Measurements from ENCODE around the gene STK32B.

GRCh38 chr4:5528031-5528436 is 476.8 kb downstream of the STK32B start:
- TF ChIP-seq, protein P1, sequence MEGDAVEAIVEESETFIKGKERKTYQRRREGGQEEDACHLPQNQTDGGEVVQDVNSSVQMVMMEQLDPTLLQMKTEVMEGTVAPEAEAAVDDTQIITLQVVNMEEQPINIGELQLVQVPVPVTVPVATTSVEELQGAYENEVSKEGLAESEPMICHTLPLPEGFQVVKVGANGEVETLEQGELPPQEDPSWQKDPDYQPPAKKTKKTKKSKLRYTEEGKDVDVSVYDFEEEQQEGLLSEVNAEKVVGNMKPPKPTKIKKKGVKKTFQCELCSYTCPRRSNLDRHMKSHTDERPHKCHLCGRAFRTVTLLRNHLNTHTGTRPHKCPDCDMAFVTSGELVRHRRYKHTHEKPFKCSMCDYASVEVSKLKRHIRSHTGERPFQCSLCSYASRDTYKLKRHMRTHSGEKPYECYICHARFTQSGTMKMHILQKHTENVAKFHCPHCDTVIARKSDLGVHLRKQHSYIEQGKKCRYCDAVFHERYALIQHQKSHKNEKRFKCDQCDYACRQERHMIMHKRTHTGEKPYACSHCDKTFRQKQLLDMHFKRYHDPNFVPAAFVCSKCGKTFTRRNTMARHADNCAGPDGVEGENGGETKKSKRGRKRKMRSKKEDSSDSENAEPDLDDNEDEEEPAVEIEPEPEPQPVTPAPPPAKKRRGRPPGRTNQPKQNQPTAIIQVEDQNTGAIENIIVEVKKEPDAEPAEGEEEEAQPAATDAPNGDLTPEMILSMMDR (conservative IDR thresholded peaks at IDR 0.05; ENCODE audit: low read depth, low read length): no peak
- TF ChIP-seq EZH2 (IDR thresholded peaks at IDR 0.05; ENCODE audit: low read length, unreplicated experiment) (no peak), EZH2phosphoT487 (IDR thresholded peaks at IDR 0.05; ENCODE audit: borderline replicate concordance, low read length) (no peak)
